SK-N-MC (cell line): ENCODE data around the gene TSHZ1.

Experiments
- DNase-seq: peaks from one replicate; pipeline ENCODE4 v3.0.0-alpha.2; 2011; ENCODE audit warnings: low read depth, low spot score
- H3K27ac ChIP-seq: fragments of 200-600 bp; sonication (generic); 2 replicates; pipeline ENCODE4 v1.5.1; 2016; ENCODE audit warnings: mixed run types
- H3K36me3 ChIP-seq: fragments of 200-600 bp; sonication (generic); 2 replicates; pipeline ENCODE4 v1.6.1; 2017; ENCODE audit warnings: antibody characterized with exemption, low read length, mixed read lengths; ENCODE audit not compliant: insufficient read depth
- H3K4me3 ChIP-seq: fragments of 200-600 bp; sonication (generic); 2 replicates; pipeline ENCODE4 v1.5.1; 2016
- H3K9ac ChIP-seq: fragments of 200-600 bp; sonication (generic); 2 replicates; pipeline ENCODE4 v1.8.0; 2017; ENCODE audit warnings: mixed run types, mixed read lengths; ENCODE audit not compliant: insufficient read length
- H3K9me3 ChIP-seq: fragments of 200-600 bp; sonication (generic); 2 replicates; pipeline ENCODE4 v1.6.1; 2017; ENCODE audit warnings: low read depth, mild to moderate bottlenecking, antibody characterized with exemption, low read length, moderate library complexity, mixed read lengths
- EZH2 ChIP-seq: fragments of 200-600 bp; sonication (generic); IDR thresholded peaks from one replicate; pipeline ENCODE4 v1.6.1; 2017; ENCODE audit warnings: antibody characterized with exemption
- FOXP2 ChIP-seq: optimal IDR thresholded peaks from 2 replicates; pipeline ENCODE3; 2011; ENCODE audit warnings: mild to moderate bottlenecking, moderate library complexity; ENCODE audit not compliant: insufficient read depth; ENCODE audit errors: extremely low read length, control extremely low read depth
- POLR2AphosphoS5 ChIP-seq: IDR thresholded peaks from 2 replicates; pipeline ENCODE4 v1.6.1; 2012; ENCODE audit warnings: mild to moderate bottlenecking, low read depth, low read length, borderline replicate concordance

Gene TSHZ1

DNA sequence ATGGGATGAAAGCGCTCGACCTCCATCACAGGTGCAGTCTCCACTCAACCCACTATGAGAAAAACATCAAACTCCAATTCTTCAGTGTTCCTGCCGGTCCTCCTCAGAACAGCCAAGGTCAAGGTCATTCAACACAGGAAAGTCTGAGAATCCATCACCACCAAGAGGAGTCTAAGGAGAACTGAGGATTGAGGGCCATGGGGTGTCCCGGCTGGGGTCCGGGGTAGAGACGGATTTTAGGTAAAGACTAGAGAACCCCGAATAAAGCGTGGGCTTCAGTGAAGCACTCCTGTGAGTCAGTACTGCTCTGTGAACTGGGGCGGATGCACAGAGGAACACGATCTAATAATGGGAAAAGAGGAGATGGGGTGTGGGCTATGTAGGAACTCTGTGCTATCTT lies 43.5 kb upstream of the TSHZ1 start:
- H3K9me3 ChIP-seq = no peaks in the 10 kb centered on the region
- DNase-seq = no peak
- TF ChIP-seq FOXP2 (no peak), POLR2AphosphoS5 (no peak), EZH2 (no peak)
- H3K27ac ChIP-seq = no peak overlapping the region
- no peak overlapping the region for H3K9ac ChIP-seq
- no peak overlapping the region for H3K4me3 ChIP-seq
- H3K36me3 ChIP-seq = no peaks in the 10 kb centered on the region

DNA sequence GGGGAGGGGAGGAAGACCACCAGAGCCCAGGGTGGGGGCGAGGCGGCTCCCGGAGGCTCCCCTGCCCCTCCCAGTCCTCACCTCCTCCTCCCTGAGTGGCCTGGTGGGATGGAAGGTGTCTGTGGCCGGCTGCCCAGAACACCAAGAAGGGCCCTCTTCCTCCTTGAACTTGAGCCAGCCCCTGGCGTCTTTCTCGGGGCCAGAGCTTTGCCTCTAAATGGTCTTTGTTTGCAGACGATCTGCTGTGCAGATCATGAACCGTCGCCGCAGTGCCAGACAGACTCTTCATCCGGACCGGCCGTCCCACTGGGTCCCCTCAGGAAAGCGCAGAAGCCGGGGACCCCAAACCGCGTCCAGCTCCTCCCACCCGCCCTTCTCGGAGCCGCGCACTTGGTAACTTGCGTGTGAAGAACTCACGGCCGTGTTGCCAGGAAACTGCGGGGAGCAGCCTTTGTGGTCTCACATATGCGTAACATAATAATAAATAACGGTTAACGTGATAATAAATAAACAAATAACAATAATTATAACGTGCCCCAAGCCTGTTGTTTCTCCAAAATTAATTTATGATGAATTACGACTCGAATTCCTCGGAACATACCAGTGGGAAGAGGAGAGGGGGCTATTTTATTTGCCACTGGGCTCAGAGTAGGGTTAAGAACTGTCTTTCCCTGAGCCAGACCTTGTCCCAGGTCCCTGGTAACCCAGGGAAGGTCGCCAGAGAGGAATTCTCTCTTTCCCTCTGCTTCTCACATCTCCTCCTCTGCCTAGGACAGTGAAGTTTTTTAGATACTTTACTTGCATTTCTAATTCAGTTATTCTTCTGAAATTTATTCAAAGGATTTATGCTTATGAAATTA lies 42.6 kb upstream of the TSHZ1 start:
- DNase-seq = no peak
- no peaks in the 10 kb centered on the region for H3K9me3 ChIP-seq
- no peak overlapping the region for H3K27ac ChIP-seq
- H3K9ac ChIP-seq = no peak overlapping the region
- TF ChIP-seq EZH2 (no peak), POLR2AphosphoS5 (no peak), FOXP2 (no peak)
- no peaks in the 10 kb centered on the region for H3K36me3 ChIP-seq
- H3K4me3 ChIP-seq = peak overlapping the region; percentile 62

DNA sequence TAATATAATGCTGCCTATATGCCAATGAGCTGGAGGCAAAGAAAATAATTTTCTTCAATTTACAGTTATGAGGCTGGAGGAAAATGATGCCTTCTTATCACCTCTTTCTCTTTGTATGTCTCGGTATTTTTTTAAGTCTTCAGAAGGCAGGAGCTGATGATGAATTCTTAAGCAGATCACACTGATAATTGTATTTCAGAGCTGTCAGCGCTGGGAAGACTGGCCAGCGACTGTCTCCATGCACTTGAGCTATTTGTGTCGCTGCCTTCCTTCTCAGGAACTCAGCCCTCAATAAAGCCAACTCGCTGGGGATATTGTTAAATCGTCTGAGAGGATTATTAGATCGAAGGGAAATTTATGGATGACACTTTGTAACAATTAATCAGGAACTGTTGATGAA lies 42.0 kb upstream of the TSHZ1 start:
- Histone ChIP-seq H3K9me3 (no peaks in the 10 kb centered on the region), H3K27ac (no peak overlapping the region), H3K9ac (no peak overlapping the region), H3K4me3 (no peak overlapping the region; the same call in 1 of the 2 replicates), H3K36me3 (no peaks in the 10 kb centered on the region)
- TF ChIP-seq FOXP2 (no peak), EZH2 (no peak), POLR2AphosphoS5 (no peak)
- no peak for DNase-seq

DNA sequence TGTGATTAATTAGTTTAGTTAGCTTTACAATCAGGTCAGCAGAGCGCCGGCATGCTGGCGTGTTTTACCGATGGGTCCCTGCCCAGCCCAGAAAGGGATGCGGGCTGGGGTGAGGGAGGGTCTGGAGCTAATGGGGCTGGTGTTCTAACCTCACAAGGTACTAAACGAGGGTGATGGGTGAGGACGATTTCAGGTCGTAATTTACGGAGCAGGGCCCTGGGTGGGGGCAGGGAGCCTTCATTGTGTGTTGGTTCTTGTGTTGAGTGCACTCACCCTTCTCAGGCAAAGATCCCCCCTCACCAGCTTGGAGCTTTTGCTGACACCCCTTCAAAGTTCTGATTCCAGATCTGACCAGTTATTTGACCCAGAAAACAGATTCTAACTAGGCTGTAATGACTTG lies 41.2 kb upstream of the TSHZ1 start:
- no peaks in the 10 kb centered on the region for H3K9me3 ChIP-seq
- DNase-seq = no peak
- no peak overlapping the region for H3K27ac ChIP-seq
- no peak overlapping the region for H3K9ac ChIP-seq
- H3K4me3 ChIP-seq = no peak overlapping the region
- no peak for TF ChIP-seq FOXP2
- no peak for TF ChIP-seq EZH2
- TF ChIP-seq POLR2AphosphoS5 = no peak
- H3K36me3 ChIP-seq = no peaks in the 10 kb centered on the region

DNA sequence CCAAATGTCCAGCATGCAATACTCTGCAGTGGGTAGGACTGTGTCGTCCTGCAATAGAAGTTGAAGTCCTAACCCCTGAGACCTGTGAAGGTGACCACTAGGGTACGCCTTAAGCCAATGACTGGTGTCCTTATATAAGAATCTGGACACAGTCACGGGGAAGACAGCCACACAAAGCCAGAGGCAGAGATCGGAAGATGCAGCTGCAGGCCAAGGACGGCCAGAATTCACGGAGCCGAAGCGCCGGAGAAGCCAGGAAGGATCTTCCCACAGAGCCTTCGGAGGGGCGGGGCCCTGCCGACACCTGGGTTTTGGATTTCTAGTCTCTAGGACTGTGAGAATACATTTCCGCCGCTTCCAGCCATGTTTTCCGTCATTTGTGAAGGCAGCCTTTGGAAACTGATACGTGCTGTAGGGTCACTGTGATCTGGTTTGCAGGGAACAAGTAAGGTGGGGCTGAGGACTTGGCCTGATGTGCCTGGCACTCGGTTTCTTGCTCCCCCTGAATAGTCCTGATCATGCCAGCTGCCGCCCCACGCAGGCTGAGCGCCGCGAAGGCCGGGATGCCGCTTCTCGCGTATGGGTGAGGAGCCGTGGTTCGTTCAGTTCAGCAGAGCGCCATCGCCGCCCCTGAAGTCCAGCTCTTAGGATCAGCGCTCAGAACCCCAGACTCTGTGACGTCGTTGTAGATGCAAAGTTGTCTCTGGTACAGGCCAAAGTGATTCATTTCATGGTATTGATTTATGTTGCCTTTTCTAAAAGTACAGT lies 40.4 kb upstream of the TSHZ1 start:
- no peak overlapping the region for H3K4me3 ChIP-seq
- H3K9me3 ChIP-seq = no peaks in the 10 kb centered on the region
- no peak overlapping the region for H3K9ac ChIP-seq
- no peak overlapping the region for H3K27ac ChIP-seq
- TF ChIP-seq POLR2AphosphoS5 (no peak), EZH2 (no peak), FOXP2 (no peak)
- no peaks in the 10 kb centered on the region for H3K36me3 ChIP-seq
- no peak for DNase-seq

DNA sequence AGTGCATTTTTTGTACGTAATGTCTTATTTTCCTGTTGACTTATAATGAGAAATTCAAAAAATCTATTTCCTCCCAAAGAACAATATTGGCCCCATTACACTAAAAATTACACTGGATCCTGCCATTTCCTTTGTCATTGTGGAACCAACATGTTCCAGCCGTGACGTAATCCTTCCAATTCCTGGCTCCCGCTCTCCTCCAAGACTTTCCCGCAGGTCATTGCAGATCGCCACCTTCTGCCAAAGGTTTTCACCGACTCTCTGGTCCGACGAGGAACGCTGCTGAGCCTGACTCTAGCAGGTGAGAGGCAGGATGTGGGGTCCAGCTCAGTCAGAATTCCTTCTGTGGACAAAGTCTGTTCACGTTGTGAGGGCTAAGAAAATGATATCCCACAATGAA lies 39.7 kb upstream of the TSHZ1 start:
- Histone ChIP-seq H3K9me3 (no peaks in the 10 kb centered on the region), H3K4me3 (no peak overlapping the region), H3K27ac (no peak overlapping the region), H3K9ac (no peak overlapping the region), H3K36me3 (no peaks in the 10 kb centered on the region)
- no peak for DNase-seq
- TF ChIP-seq EZH2 = no peak
- no peak for TF ChIP-seq POLR2AphosphoS5
- TF ChIP-seq FOXP2 = no peak

DNA sequence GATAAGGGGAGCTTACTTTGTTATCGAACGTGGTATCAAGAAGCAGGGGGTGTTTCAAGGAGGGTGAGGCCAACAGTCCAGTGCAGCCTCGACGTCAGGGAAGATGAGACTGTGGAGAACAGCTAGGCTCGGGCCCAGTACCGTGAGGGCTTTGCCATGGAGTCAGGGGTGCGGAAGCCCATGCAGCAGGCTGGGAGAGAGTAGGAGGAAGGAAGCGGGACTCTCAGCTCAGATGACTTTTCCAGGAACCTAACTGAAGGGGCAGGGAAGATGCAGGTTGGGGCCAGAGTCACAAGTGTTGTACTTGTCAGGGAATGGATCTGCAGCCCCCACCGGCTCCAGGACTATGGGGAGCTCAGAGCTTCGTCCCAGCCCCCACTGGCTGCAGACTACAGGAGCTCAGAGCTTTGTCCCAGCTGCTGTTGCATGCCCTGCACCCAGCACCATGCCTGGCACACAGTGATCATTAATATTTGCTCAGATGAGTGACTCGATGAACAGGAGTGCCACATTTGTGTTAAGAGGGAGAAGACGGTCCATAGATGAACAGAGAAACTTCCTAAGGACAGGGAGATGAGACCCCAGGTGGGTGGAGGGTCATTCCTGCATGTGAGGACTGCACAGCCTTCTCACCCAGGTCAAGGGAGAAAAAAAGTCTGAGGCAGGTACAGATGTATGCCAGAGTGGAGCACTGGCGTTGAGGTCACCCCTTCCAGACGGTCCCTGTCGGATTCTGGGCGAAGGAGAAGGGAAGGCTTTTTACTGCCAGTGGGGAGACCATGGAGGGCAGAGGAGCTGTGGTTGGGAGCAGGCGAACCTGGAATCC lies 38.1 kb upstream of the TSHZ1 start:
- Histone ChIP-seq H3K36me3 (no peaks in the 10 kb centered on the region), H3K9ac (no peak overlapping the region), H3K9me3 (no peaks in the 10 kb centered on the region), H3K4me3 (no peak overlapping the region), H3K27ac (no peak overlapping the region)
- no peak for DNase-seq
- no peak for TF ChIP-seq EZH2

DNA sequence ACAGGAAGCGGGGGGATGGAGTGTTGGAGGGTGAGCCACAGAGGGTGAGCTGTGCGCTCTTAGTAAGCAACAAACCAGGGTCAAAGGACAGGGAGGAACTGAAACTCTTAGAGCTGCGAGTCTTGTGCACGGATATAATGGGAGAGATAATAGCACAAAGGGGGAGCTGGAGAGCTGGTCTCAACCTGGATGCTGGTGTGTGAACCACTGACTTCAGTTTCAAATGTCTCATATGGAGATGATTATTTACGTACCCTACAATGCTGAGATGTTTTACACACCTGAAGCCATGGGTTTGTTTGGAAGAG lies 37.5 kb upstream of the TSHZ1 start:
- Histone ChIP-seq H3K27ac (no peak overlapping the region), H3K9ac (no peak overlapping the region), H3K9me3 (no peaks in the 10 kb centered on the region), H3K4me3 (no peak overlapping the region), H3K36me3 (no peaks in the 10 kb centered on the region)
- TF ChIP-seq EZH2 = no peak
- no peak for DNase-seq
